HepG2 (cell line): Measurements from ENCODE around the gene TAS1R3. TPM values are rescaled to one million over a fixed set of nuclear protein-coding genes. Genes with fewer than 3 reads are reported as not detected.

ENCODE experiments used
- CCDC6 ChIP-seq: sonication (generic); formaldehyde crosslinking; IDR thresholded peaks from 2 replicates; pipeline ENCODE4 v1.8.1; 2022; ENCODE audit warnings: mild to moderate bottlenecking, missing genetic modification reagents, moderate library complexity
- ELF1 ChIP-seq: sonication (generic); formaldehyde crosslinking; IDR thresholded peaks from 2 replicates; pipeline ENCODE4 v1.4.0; 2020; ENCODE audit warnings: missing genetic modification reagents
- KMT2A ChIP-seq: sonication (generic); formaldehyde crosslinking; IDR thresholded peaks from 2 replicates; pipeline ENCODE4 v1.4.0; 2020; ENCODE audit warnings: missing genetic modification reagents
- NR2F6 ChIP-seq, 2 experiments: IDR thresholded peaks; 2 replicates each; pipeline ENCODE4 v1.6.1; 2016; ENCODE audit warnings: antibody characterized with exemption in 1 of 2, mild to moderate bottlenecking in 1 of 2
- PAWR ChIP-seq: sonication (generic); formaldehyde crosslinking; IDR thresholded peaks from 2 replicates; pipeline ENCODE4 v1.4.0; 2020; ENCODE audit warnings: missing genetic modification reagents, mild to moderate bottlenecking, borderline replicate concordance
- PHF21A ChIP-seq: sonication (generic); formaldehyde crosslinking; IDR thresholded peaks from 2 replicates; pipeline ENCODE4 v1.5.0; 2020; ENCODE audit warnings: mild to moderate bottlenecking, missing genetic modification reagents
- SMARCE1 ChIP-seq: fragments of 450-650 bp; IDR thresholded peaks from 2 replicates; pipeline ENCODE4 v1.6.1; 2017; ENCODE audit warnings: borderline replicate concordance
- TOPORS ChIP-seq: sonication (generic); formaldehyde crosslinking; IDR thresholded peaks from 2 replicates; pipeline ENCODE4 v1.8.0; 2023; ENCODE audit warnings: mild to moderate bottlenecking, missing genetic modification reagents
- ZNF24 ChIP-seq: fragments of 450-650 bp; IDR thresholded peaks from 2 replicates; pipeline ENCODE4 v1.6.1; 2017; ENCODE audit warnings: antibody characterized with exemption, mild to moderate bottlenecking
- ZNF558 ChIP-seq: sonication (generic); formaldehyde crosslinking; IDR thresholded peaks from 2 replicates; pipeline ENCODE4 v1.9.0; 2022; ENCODE audit warnings: mild to moderate bottlenecking, missing genetic modification reagents, borderline replicate concordance
- ZNF792 ChIP-seq: IDR thresholded peaks from 2 replicates; pipeline ENCODE4 v1.6.1; 2016
- polyA plus RNA-seq, 8 experiments: library from polyadenylated mRNA; depleted of rRNA in 3 of 8; stranded (reverse) in 7 of 8; unstranded in 1 of 8; fragments of >200 nt; fragmentation: Illumina TruSeq in 4 of 8; extraction: Trizol in 4 of 8; gene quantifications; 2 replicates each; pipeline versions ENCODE4 v1.2.1 to v1.2.3, GENCODE V29; 2011 to 2016; ENCODE audit warnings: low read depth in 4 of 8, missing spikeins in 1 of 8, mixed read lengths in 1 of 8; ENCODE audit not compliant: insufficient read depth in 1 of 8
- total RNA-seq, 5 experiments: library from RNA; depleted of rRNA; stranded (reverse); fragments of >200 nt; fragmentation: Illumina TruSeq; extraction: Trizol; gene quantifications; 2 replicates each; pipeline ENCODE4 v1.2.3, GENCODE V29; 2016; ENCODE audit warnings: low read depth in 1 of 5
- TF ChIP-seq, protein P1 (sequence below), 2 experiments: sonication (generic) in 1 of 2; formaldehyde crosslinking in 1 of 2; IDR thresholded peaks; 2 replicates each; pipeline versions ENCODE4 v1.6.1 to v1.9.0; 2014 to 2022; ENCODE audit warnings: antibody characterized with exemption in 1 of 2, borderline replicate concordance in 1 of 2, inconsistent platforms in 1 of 2, low read depth in 1 of 2, missing genetic modification reagents in 1 of 2
- TF ChIP-seq, protein P2 (sequence below): sonication (generic); formaldehyde crosslinking; IDR thresholded peaks from 2 replicates; pipeline ENCODE4 v1.4.0; 2020; ENCODE audit warnings: mild to moderate bottlenecking, missing genetic modification reagents
- TF ChIP-seq, protein P3 (sequence below): sonication (generic); formaldehyde crosslinking; conservative IDR thresholded peaks from 2 replicates; pipeline ENCODE4 v1.4.0; 2020; ENCODE audit warnings: missing genetic modification reagents
- TF ChIP-seq, protein P4 (sequence below): sonication (generic); formaldehyde crosslinking; IDR thresholded peaks from 2 replicates; pipeline ENCODE4 v1.4.0; 2020; ENCODE audit warnings: mild to moderate bottlenecking, missing genetic modification reagents
- TF ChIP-seq, protein P5 (sequence below): sonication (generic); formaldehyde crosslinking; IDR thresholded peaks from 2 replicates; pipeline ENCODE4 v1.8.0; 2022; ENCODE audit warnings: missing genetic modification reagents, mild to moderate bottlenecking, moderate library complexity, borderline replicate concordance

The TAS1R3 gene
- total and polyA plus RNA-seq, 2 of the 13 experiments (the other 11 are each of a cell fraction or from before 2014, with no cell fraction given) = 0.13 to 0.15 TPM

DNA sequence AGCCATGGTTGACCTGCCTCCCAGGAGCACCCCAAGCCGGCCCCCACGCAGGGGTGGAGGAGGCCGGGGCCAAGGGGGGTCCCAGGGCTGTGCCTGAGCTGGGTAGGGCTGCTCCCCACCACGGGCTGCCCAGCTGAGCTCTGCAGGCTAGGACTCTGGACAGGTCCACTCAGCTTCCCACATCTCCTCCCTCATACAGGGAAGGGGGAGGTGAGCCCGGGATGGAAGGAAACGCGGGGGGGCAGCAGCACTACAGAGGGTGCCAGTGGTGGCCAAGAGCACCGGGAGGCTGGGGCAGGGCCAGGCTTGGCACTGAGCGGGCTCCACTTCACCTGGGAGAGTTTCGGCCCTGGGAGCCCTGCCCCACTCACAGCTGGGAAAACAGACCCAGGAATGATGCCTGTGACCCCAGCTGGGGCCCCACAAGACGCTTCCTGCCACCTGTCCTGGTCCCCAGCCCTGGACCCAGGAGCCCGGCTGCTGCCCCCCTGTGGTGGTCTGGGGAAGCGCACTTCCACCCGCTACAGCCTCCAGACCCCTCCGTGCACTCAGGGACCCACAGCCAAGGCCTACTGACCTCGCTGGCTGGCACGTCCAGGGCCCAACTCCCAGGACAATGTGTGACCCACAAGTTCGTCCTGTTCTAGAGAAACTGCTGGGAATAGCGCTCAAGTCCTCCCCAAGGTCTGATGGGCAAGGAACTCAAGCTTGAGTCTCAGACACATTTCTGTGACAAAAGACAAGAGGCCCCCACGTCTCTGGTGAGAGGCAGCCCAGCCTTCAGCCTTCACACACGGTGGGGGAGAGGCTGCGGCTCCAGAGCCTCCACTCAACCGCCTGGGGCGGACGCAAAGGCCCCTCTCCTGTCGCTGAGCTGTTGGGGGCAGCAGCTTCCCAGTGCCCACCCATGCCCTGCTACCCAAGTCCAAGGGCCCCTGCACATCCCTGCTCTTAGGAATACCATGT lies 40.9 kb downstream of the TAS1R3 start (continued):
- TF ChIP-seq ZNF792 (CRISPR knock-in tag) (no peak), ELF1 (CRISPR knock-in tag) (0 out of 2 replicates have a peak, but pooled peaks have one; percentile 34), KMT2A (CRISPR knock-in tag) (no peak), ZNF24 (no peak), PHF21A (CRISPR knock-in tag) (0 out of 2 replicates have a peak, but pooled peaks have one; percentile 14), CCDC6 (no peak), PAWR (CRISPR knock-in tag) (no peak), SMARCE1 (no peak), NR2F6 (IDR thresholded peaks at IDR 0.05) (no peak), NR2F6 (CRISPR knock-in tag; IDR thresholded peaks at IDR 0.05) (no peak), TOPORS (CRISPR knock-in tag) (no peak), ZNF558 (CRISPR knock-in tag) (no peak)
- TF ChIP-seq, protein P1, sequence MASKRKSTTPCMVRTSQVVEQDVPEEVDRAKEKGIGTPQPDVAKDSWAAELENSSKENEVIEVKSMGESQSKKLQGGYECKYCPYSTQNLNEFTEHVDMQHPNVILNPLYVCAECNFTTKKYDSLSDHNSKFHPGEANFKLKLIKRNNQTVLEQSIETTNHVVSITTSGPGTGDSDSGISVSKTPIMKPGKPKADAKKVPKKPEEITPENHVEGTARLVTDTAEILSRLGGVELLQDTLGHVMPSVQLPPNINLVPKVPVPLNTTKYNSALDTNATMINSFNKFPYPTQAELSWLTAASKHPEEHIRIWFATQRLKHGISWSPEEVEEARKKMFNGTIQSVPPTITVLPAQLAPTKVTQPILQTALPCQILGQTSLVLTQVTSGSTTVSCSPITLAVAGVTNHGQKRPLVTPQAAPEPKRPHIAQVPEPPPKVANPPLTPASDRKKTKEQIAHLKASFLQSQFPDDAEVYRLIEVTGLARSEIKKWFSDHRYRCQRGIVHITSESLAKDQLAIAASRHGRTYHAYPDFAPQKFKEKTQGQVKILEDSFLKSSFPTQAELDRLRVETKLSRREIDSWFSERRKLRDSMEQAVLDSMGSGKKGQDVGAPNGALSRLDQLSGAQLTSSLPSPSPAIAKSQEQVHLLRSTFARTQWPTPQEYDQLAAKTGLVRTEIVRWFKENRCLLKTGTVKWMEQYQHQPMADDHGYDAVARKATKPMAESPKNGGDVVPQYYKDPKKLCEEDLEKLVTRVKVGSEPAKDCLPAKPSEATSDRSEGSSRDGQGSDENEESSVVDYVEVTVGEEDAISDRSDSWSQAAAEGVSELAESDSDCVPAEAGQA (IDR thresholded peaks at IDR 0.05; ENCODE audit: low read depth) = no peak
- TF ChIP-seq, protein P1 (CRISPR knock-in tag; IDR thresholded peaks at IDR 0.05; ENCODE audit: borderline replicate concordance) = no peak
- TF ChIP-seq, protein P2, sequence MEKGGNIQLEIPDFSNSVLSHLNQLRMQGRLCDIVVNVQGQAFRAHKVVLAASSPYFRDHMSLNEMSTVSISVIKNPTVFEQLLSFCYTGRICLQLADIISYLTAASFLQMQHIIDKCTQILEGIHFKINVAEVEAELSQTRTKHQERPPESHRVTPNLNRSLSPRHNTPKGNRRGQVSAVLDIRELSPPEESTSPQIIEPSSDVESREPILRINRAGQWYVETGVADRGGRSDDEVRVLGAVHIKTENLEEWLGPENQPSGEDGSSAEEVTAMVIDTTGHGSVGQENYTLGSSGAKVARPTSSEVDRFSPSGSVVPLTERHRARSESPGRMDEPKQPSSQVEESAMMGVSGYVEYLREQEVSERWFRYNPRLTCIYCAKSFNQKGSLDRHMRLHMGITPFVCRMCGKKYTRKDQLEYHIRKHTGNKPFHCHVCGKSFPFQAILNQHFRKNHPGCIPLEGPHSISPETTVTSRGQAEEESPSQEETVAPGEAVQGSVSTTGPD (CRISPR knock-in tag) = no peak
- TF ChIP-seq, protein P3, sequence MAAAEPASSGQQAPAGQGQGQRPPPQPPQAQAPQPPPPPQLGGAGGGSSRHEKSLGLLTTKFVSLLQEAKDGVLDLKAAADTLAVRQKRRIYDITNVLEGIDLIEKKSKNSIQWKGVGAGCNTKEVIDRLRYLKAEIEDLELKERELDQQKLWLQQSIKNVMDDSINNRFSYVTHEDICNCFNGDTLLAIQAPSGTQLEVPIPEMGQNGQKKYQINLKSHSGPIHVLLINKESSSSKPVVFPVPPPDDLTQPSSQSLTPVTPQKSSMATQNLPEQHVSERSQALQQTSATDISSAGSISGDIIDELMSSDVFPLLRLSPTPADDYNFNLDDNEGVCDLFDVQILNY (CRISPR knock-in tag) = no peak
- TF ChIP-seq, protein P4, sequence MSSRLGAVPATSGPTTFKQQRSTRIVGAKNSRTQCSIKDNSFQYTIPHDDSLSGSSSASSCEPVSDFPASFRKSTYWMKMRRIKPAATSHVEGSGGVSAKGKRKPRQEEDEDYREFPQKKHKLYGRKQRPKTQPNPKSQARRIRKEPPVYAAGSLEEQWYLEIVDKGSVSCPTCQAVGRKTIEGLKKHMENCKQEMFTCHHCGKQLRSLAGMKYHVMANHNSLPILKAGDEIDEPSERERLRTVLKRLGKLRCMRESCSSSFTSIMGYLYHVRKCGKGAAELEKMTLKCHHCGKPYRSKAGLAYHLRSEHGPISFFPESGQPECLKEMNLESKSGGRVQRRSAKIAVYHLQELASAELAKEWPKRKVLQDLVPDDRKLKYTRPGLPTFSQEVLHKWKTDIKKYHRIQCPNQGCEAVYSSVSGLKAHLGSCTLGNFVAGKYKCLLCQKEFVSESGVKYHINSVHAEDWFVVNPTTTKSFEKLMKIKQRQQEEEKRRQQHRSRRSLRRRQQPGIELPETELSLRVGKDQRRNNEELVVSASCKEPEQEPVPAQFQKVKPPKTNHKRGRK = no peak
- TF ChIP-seq, protein P5, sequence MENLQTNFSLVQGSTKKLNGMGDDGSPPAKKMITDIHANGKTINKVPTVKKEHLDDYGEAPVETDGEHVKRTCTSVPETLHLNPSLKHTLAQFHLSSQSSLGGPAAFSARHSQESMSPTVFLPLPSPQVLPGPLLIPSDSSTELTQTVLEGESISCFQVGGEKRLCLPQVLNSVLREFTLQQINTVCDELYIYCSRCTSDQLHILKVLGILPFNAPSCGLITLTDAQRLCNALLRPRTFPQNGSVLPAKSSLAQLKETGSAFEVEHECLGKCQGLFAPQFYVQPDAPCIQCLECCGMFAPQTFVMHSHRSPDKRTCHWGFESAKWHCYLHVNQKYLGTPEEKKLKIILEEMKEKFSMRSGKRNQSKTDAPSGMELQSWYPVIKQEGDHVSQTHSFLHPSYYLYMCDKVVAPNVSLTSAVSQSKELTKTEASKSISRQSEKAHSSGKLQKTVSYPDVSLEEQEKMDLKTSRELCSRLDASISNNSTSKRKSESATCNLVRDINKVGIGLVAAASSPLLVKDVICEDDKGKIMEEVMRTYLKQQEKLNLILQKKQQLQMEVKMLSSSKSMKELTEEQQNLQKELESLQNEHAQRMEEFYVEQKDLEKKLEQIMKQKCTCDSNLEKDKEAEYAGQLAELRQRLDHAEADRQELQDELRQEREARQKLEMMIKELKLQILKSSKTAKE (CRISPR knock-in tag) = no peak
